ENCODE measurements around the gene ST8SIA5.

GRCh38 chr18:46736135-46736534 is 20.7 kb downstream of the ST8SIA5 start:
- no peak for TF ChIP-seq POLR2AphosphoS5 (IDR thresholded peaks at IDR 0.05; ENCODE audit: low read depth)
- TF ChIP-seq, protein P1, sequence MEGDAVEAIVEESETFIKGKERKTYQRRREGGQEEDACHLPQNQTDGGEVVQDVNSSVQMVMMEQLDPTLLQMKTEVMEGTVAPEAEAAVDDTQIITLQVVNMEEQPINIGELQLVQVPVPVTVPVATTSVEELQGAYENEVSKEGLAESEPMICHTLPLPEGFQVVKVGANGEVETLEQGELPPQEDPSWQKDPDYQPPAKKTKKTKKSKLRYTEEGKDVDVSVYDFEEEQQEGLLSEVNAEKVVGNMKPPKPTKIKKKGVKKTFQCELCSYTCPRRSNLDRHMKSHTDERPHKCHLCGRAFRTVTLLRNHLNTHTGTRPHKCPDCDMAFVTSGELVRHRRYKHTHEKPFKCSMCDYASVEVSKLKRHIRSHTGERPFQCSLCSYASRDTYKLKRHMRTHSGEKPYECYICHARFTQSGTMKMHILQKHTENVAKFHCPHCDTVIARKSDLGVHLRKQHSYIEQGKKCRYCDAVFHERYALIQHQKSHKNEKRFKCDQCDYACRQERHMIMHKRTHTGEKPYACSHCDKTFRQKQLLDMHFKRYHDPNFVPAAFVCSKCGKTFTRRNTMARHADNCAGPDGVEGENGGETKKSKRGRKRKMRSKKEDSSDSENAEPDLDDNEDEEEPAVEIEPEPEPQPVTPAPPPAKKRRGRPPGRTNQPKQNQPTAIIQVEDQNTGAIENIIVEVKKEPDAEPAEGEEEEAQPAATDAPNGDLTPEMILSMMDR (conservative IDR thresholded peaks at IDR 0.05; ENCODE audit: low read depth in 2 of 2), result no peak
- TF ChIP-seq EZH2 (IDR thresholded peaks at IDR 0.05; ENCODE audit: low read depth, unreplicated experiment), result no peak
- no peak for TF ChIP-seq ZNF331 (CRISPR knock-in tag; IDR thresholded peaks at IDR 0.05; ENCODE audit: low read depth)
- no peak for TF ChIP-seq CREB1 (CRISPR knock-in tag; IDR thresholded peaks at IDR 0.05; ENCODE audit: low read depth)
